HepG2 (cell line): ENCODE data around the gene BST2. TPM values are rescaled to one million over a fixed set of nuclear protein-coding genes. Genes with fewer than 3 reads are reported as not detected.

Experiments
- ATAC-seq: fragments of 200-7000 bp; cut with Tn5 transposase; 3 replicates; pipeline ENCODE4 v1.9.1; 2020; ENCODE audit warnings: mild to moderate bottlenecking, moderate library complexity
- BruUV-seq: library from RNA; stranded (reverse); fragments of 400-500 nt; replicated peaks from 2 replicates; lab custom pipeline; 2021; lab: Mats Ljungman, UMichigan
- CTCF ChIA-PET: fragments of 300-600 bp; formaldehyde crosslinking; extraction: SDS; loops from one replicate; lab custom pipeline; 2021; ENCODE audit warnings: low total read pairs, inconsistent platforms, low intra/inter-chr PET ratio; lab: Yijun Ruan, JAX
- POLR2A ChIA-PET: fragments of 350-600 bp; sonication (Branson Sonifier 250); formaldehyde crosslinking; loops from one replicate; lab custom pipeline; 2020; ENCODE audit warnings: antibody characterized with exemption, inconsistent platforms; lab: Yijun Ruan, JAX
- DNase-seq: peaks from one replicate; pipeline ENCODE4 v3.0.0-alpha.2; 2015; ENCODE audit warnings: low spot score
- FAIRE-seq: peaks from 3 replicates; lab custom pipeline; 2011; peaks lifted over from hg19 to GRCh38; lab: Jason Lieb, UNC
- H2AFZ ChIP-seq: one replicate; pipeline ENCODE4 v1.6.1; 2011; ENCODE audit warnings: low read length, inconsistent platforms
- H3K27ac ChIP-seq: fragments of 300-600 bp; 3 replicates; pipeline ENCODE4 v1.8.0; 2011; ENCODE audit warnings: mixed run types, mild to moderate bottlenecking, mixed read lengths, low read length, inconsistent platforms; ENCODE audit not compliant: insufficient read depth; ENCODE audit errors: extremely low read length
- H3K27me3 ChIP-seq, 2 experiments: fragments of 200-600 bp in 1 of 2; 2 replicates in 1 of 2; 3 replicates in 1 of 2; pipeline versions ENCODE4 v1.6.0 to v1.8.0; 2011; ENCODE audit warnings: low read length in 2 of 2, mild to moderate bottlenecking in 2 of 2, moderate library complexity in 2 of 2, inconsistent platforms in 1 of 2; ENCODE audit not compliant: insufficient read depth in 2 of 2, control insufficient read depth in 1 of 2
- H3K36me3 ChIP-seq, 2 experiments: fragments of 200-600 bp in 1 of 2; replicated peaks in 1 of 2; 2 replicates in 1 of 2; 3 replicates in 1 of 2; pipeline versions ENCODE4 v1.5.1 to v1.8.0; 2011; ENCODE audit warnings: low read length in 2 of 2, inconsistent platforms in 1 of 2; ENCODE audit not compliant: insufficient read depth in 2 of 2, control insufficient read depth in 1 of 2
- H3K4me1 ChIP-seq: 2 replicates; pipeline ENCODE4 v1.5.1; 2012; ENCODE audit warnings: low read length, inconsistent platforms; ENCODE audit not compliant: insufficient read depth
- H3K4me2 ChIP-seq: 2 replicates; pipeline ENCODE4 v1.6.0; 2011; ENCODE audit warnings: low read depth, low read length, inconsistent platforms
- H3K4me3 ChIP-seq, 3 experiments: fragments of 200-600 bp in 1 of 3; sonication (generic), shearing (Covaris generic) in 1 of 3; replicated peaks in 1 of 3; 2 replicates each; pipeline ENCODE4 v1.5.1; 2011 to 2016; ENCODE audit warnings: low read length in 3 of 3, inconsistent platforms in 2 of 3, low read depth in 2 of 3, mild to moderate bottlenecking in 2 of 3, control low read depth in 1 of 3, mixed read lengths in 1 of 3; ENCODE audit not compliant: insufficient read depth in 1 of 3
- H3K79me2 ChIP-seq: one replicate; pipeline ENCODE4 v1.6.1; 2011; ENCODE audit warnings: low read length, inconsistent platforms; ENCODE audit not compliant: insufficient read depth
- H3K9ac ChIP-seq: 2 replicates; pipeline ENCODE4 v1.6.0; 2011; ENCODE audit warnings: mild to moderate bottlenecking, low read depth, low read length, inconsistent platforms; ENCODE audit not compliant: insufficient read depth
- H3K9me3 ChIP-seq: 2 replicates; pipeline ENCODE4 v1.5.1; 2012; ENCODE audit warnings: mild to moderate bottlenecking, low read length
- H4K20me1 ChIP-seq: 2 replicates; pipeline ENCODE4 v1.6.0; 2011; ENCODE audit warnings: inconsistent platforms, mild to moderate bottlenecking, low read length, moderate library complexity; ENCODE audit not compliant: insufficient read depth
- KIAA2018 ChIP-seq: sonication (generic); formaldehyde crosslinking; IDR thresholded peaks from 2 replicates; pipeline ENCODE4 v1.5.0; 2020; ENCODE audit warnings: mild to moderate bottlenecking, missing genetic modification reagents, borderline replicate concordance
- SIN3A ChIP-seq: IDR thresholded peaks from 2 replicates; pipeline ENCODE4 v1.6.1; 2011; ENCODE audit warnings: low read depth, mild to moderate bottlenecking, control low read depth, low read length, borderline replicate concordance
- SMAD1 ChIP-seq: sonication (generic); formaldehyde crosslinking; IDR thresholded peaks from 2 replicates; pipeline ENCODE4 v1.4.0; 2020; ENCODE audit warnings: missing genetic modification reagents, low read depth, mild to moderate bottlenecking, borderline replicate concordance
- SP1 ChIP-seq, 2 experiments: fragments of 450-650 bp in 1 of 2; sonication (generic) in 1 of 2; formaldehyde crosslinking in 1 of 2; IDR thresholded peaks; 2 replicates each; pipeline versions ENCODE4 v1.4.0 to v1.6.1; 2016 to 2020; ENCODE audit warnings: missing genetic modification reagents in 1 of 2
- ZBTB20 ChIP-seq: sonication (generic); formaldehyde crosslinking; IDR thresholded peaks from 2 replicates; pipeline ENCODE4 v1.8.1; 2023; ENCODE audit warnings: missing genetic modification reagents, low read depth, mild to moderate bottlenecking, borderline replicate concordance
- ZNF124 ChIP-seq: sonication (generic); formaldehyde crosslinking; IDR thresholded peaks from 2 replicates; pipeline ENCODE4 v1.4.0; 2020; ENCODE audit warnings: missing genetic modification reagents
- ZNF329 ChIP-seq: sonication (generic); formaldehyde crosslinking; IDR thresholded peaks from 2 replicates; pipeline ENCODE4 v1.9.0; 2021; ENCODE audit warnings: low read depth, mild to moderate bottlenecking, missing genetic modification reagents
- ZNF562 ChIP-seq: sonication (generic); formaldehyde crosslinking; IDR thresholded peaks from 2 replicates; pipeline ENCODE4 v1.8.0; 2022; ENCODE audit warnings: missing genetic modification reagents, borderline replicate concordance
- ZNF724P ChIP-seq: sonication (generic); formaldehyde crosslinking; IDR thresholded peaks from 2 replicates; pipeline ENCODE4 v1.8.0; 2022; ENCODE audit warnings: missing genetic modification reagents, borderline replicate concordance
- ZNF772 ChIP-seq: sonication (generic); formaldehyde crosslinking; IDR thresholded peaks from 2 replicates; pipeline ENCODE4 v1.5.0; 2020; ENCODE audit warnings: mild to moderate bottlenecking, missing genetic modification reagents
- WGBS: methylation state at CpG from one replicate; pipeline ENCODE4 v1.1.6; 2017; ENCODE audit warnings: low lambda C conversion rate; 5-methylcytosine and 5-hydroxymethylcytosine counted together
- in situ Hi-C: cut with HindIII; loops from 2 replicates; pipeline ENCODE4 v1.10.0; 2017; ENCODE audit warnings: low pct_unique_long_range_greater_than_20kb; ENCODE audit not compliant: extremely low pct_ligation_motif_present
- intact Hi-C: fragments of 100-400 bp; cut with micrococcal nuclease; formaldehyde crosslinking; loops from one replicate; pipeline ENCODE4 v1.10.0; 2022; ENCODE audit not compliant: unreplicated experiment
- polyA plus RNA-seq, 8 experiments: library from polyadenylated mRNA; depleted of rRNA in 3 of 8; stranded (reverse) in 7 of 8; unstranded in 1 of 8; fragments of >200 nt; fragmentation: Illumina TruSeq in 4 of 8; extraction: Trizol in 4 of 8; gene quantifications; 2 replicates each; pipeline versions ENCODE4 v1.2.1 to v1.2.3, GENCODE V29; 2011 to 2016; ENCODE audit warnings: low read depth in 4 of 8, missing spikeins in 1 of 8, mixed read lengths in 1 of 8; ENCODE audit not compliant: insufficient read depth in 1 of 8
- total RNA-seq, 5 experiments: library from RNA; depleted of rRNA; stranded (reverse); fragments of >200 nt; fragmentation: Illumina TruSeq; extraction: Trizol; gene quantifications; 2 replicates each; pipeline ENCODE4 v1.2.3, GENCODE V29; 2016; ENCODE audit warnings: low read depth in 1 of 5
- TF ChIP-seq, protein P1 (sequence below): sonication (generic); formaldehyde crosslinking; IDR thresholded peaks from 2 replicates; pipeline ENCODE4 v1.4.0; 2020; ENCODE audit warnings: missing genetic modification reagents

The BST2 gene
- total and polyA plus RNA-seq, 2 of the 13 experiments (the other 11 are each of a cell fraction or from before 2014, with no cell fraction given) = 58.8 to 93.8 TPM

GRCh38 chr19:17445526-17446165 is 40.2 kb upstream of the BST2 start:
- FAIRE-seq (no peak), ATAC-seq (no peak), DNase-seq (no peak)
- Histone ChIP-seq H3K27ac (no peak overlapping the region), H3K9ac (no peak overlapping the region), H4K20me1 (no peaks in the 10 kb centered on the region), H3K4me1 (0 out of 2 replicates have a peak, but pooled peaks cover 7% of the 10 kb centered on the region), H3K27me3 (no peaks in the 10 kb centered on the region; a peak in 1 of 5 replicates), H3K9me3 (no peaks in the 10 kb centered on the region), H3K36me3 (no peaks in the 10 kb centered on the region), H3K79me2 (no peaks in the 10 kb centered on the region), H3K4me2 (no peak overlapping the region), H2AFZ (no peak overlapping the region), H3K4me3 (no peak overlapping the region)
- ChIA-PET POLR2A (interaction anchor here (0.9 kb wide), 1 partner anchor 25 kb away, joined by 3 read pairs; the partner anchor contains the start of gene MVB12A), CTCF (no interaction called here)
- intact Hi-C loops (no loop called here), in situ Hi-C loops (no loop called here)
- 12% methylated on average over 1 of the region's 1 CpG for WGBS
- no TSS peak for BruUV-seq
- no peak for TF ChIP-seq ZNF562 (CRISPR knock-in tag)
- TF ChIP-seq ZBTB20 (CRISPR knock-in tag) = no peak
- TF ChIP-seq ZNF124 (CRISPR knock-in tag) = no peak
- TF ChIP-seq, protein P1, sequence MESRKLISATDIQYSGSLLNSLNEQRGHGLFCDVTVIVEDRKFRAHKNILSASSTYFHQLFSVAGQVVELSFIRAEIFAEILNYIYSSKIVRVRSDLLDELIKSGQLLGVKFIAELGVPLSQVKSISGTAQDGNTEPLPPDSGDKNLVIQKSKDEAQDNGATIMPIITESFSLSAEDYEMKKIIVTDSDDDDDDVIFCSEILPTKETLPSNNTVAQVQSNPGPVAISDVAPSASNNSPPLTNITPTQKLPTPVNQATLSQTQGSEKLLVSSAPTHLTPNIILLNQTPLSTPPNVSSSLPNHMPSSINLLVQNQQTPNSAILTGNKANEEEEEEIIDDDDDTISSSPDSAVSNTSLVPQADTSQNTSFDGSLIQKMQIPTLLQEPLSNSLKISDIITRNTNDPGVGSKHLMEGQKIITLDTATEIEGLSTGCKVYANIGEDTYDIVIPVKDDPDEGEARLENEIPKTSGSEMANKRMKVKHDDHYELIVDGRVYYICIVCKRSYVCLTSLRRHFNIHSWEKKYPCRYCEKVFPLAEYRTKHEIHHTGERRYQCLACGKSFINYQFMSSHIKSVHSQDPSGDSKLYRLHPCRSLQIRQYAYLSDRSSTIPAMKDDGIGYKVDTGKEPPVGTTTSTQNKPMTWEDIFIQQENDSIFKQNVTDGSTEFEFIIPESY (CRISPR knock-in tag) = no peak
- TF ChIP-seq SP1 (IDR thresholded peaks at IDR 0.05) = no peak
- TF ChIP-seq SP1 (CRISPR knock-in tag; IDR thresholded peaks at IDR 0.05) = no peak
- TF ChIP-seq ZNF329 (CRISPR knock-in tag) = no peak
- TF ChIP-seq ZNF772 (CRISPR knock-in tag) = no peak
- no peak for TF ChIP-seq ZNF724P (CRISPR knock-in tag)
- no peak for TF ChIP-seq SMAD1
- TF ChIP-seq SIN3A = no peak
- no peak for TF ChIP-seq KIAA2018 (CRISPR knock-in tag)
